HepG2 (cell line): ENCODE measurements around the gene IFT43. TPM values are rescaled to one million over a fixed set of nuclear protein-coding genes. Genes with fewer than 3 reads are reported as not detected.
A peak's percentile ranks its signal among the peaks of the same experiment; 100 is the strongest.

Experiments used
- ARID5B ChIP-seq: IDR thresholded peaks from 2 replicates; pipeline ENCODE4 v1.4.0; 2020; ENCODE audit warnings: mild to moderate bottlenecking, missing genetic modification reagents
- ELF1 ChIP-seq: sonication (generic); formaldehyde crosslinking; IDR thresholded peaks from 2 replicates; pipeline ENCODE4 v1.4.0; 2020; ENCODE audit warnings: missing genetic modification reagents
- HMGXB4 ChIP-seq, 2 experiments: sonication (generic) in 1 of 2; formaldehyde crosslinking in 1 of 2; IDR thresholded peaks; 2 replicates each; pipeline versions ENCODE4 v1.4.0 to v1.6.1; 2018 to 2020; ENCODE audit warnings: missing genetic modification reagents in 2 of 2, borderline replicate concordance in 1 of 2, low read depth in 1 of 2, mild to moderate bottlenecking in 1 of 2, missing biosample characterization in 1 of 2
- KLF12 ChIP-seq: sonication (generic); formaldehyde crosslinking; IDR thresholded peaks from 2 replicates; pipeline ENCODE4 v1.4.0; 2020; ENCODE audit warnings: missing genetic modification reagents, borderline replicate concordance
- KLF15 ChIP-seq: sonication (generic); formaldehyde crosslinking; IDR thresholded peaks from 2 replicates; pipeline ENCODE4 v1.8.1; 2023; ENCODE audit warnings: borderline replicate concordance, mild to moderate bottlenecking, inconsistent platforms, missing genetic modification reagents, mixed read lengths
- MIER3 ChIP-seq: IDR thresholded peaks from 2 replicates; pipeline ENCODE4 v1.6.1; 2016; ENCODE audit warnings: missing compliant biosample characterization, borderline replicate concordance
- MZF1 ChIP-seq: sonication (generic); formaldehyde crosslinking; IDR thresholded peaks from 2 replicates; pipeline ENCODE4 v1.8.1; 2023; ENCODE audit warnings: mild to moderate bottlenecking, missing genetic modification reagents, borderline replicate concordance
- NFIC ChIP-seq: IDR thresholded peaks from 2 replicates; pipeline ENCODE4 v1.6.1; 2012; ENCODE audit warnings: mild to moderate bottlenecking, low read length, inconsistent platforms
- NR2C2 ChIP-seq: sonication (generic); formaldehyde crosslinking; IDR thresholded peaks from 2 replicates; pipeline ENCODE4 v1.4.0; 2020; ENCODE audit warnings: missing genetic modification reagents, mild to moderate bottlenecking, moderate library complexity, borderline replicate concordance
- RNF2 ChIP-seq: fragments of 450-650 bp; conservative IDR thresholded peaks from 2 replicates; pipeline ENCODE4 v1.6.1; 2016; ENCODE audit warnings: low read depth
- SOX5 ChIP-seq: IDR thresholded peaks from 2 replicates; pipeline ENCODE4 v1.6.1; 2016; ENCODE audit warnings: borderline replicate concordance
- ZC3H13 ChIP-seq: sonication (generic); formaldehyde crosslinking; IDR thresholded peaks from 2 replicates; pipeline ENCODE4 v1.8.1; 2023; ENCODE audit warnings: mild to moderate bottlenecking, missing genetic modification reagents, moderate library complexity
- ZIK1 ChIP-seq: sonication (generic); formaldehyde crosslinking; IDR thresholded peaks from 2 replicates; pipeline ENCODE4 v1.5.0; 2020; ENCODE audit warnings: mild to moderate bottlenecking, low read depth, missing genetic modification reagents, borderline replicate concordance
- ZNF264 ChIP-seq: sonication (generic); formaldehyde crosslinking; IDR thresholded peaks from 2 replicates; pipeline ENCODE4 v1.4.0; 2020; ENCODE audit warnings: missing genetic modification reagents
- ZNF280B ChIP-seq: sonication (generic); formaldehyde crosslinking; IDR thresholded peaks from 2 replicates; pipeline ENCODE4 v1.5.0; 2020; ENCODE audit warnings: missing genetic modification reagents, mild to moderate bottlenecking, borderline replicate concordance
- ZNF343 ChIP-seq: sonication (generic); formaldehyde crosslinking; IDR thresholded peaks from 2 replicates; pipeline ENCODE4 v1.4.0; 2020; ENCODE audit warnings: mild to moderate bottlenecking, missing genetic modification reagents
- ZNF564 ChIP-seq: sonication (generic); formaldehyde crosslinking; IDR thresholded peaks from 2 replicates; pipeline ENCODE4 v1.8.1; 2023; ENCODE audit warnings: mild to moderate bottlenecking, missing genetic modification reagents
- ZNF569 ChIP-seq: sonication (generic); formaldehyde crosslinking; IDR thresholded peaks from 2 replicates; pipeline ENCODE4 v1.5.0; 2020; ENCODE audit warnings: mild to moderate bottlenecking, missing genetic modification reagents, moderate library complexity, borderline replicate concordance
- ZNF720 ChIP-seq: sonication (generic); formaldehyde crosslinking; IDR thresholded peaks from 2 replicates; pipeline ENCODE4 v1.4.0; 2020; ENCODE audit warnings: missing genetic modification reagents
- ZNF737 ChIP-seq: sonication (generic); formaldehyde crosslinking; IDR thresholded peaks from 2 replicates; pipeline ENCODE4 v1.5.0; 2020; ENCODE audit warnings: missing genetic modification reagents, mild to moderate bottlenecking, borderline replicate concordance
- ZNF883 ChIP-seq: sonication (generic); formaldehyde crosslinking; IDR thresholded peaks from 2 replicates; pipeline ENCODE4 v1.5.1; 2020; ENCODE audit warnings: mild to moderate bottlenecking, missing genetic modification reagents; ENCODE audit errors: not compliant biosample characterization
- polyA plus RNA-seq, 8 experiments: library from polyadenylated mRNA; depleted of rRNA in 3 of 8; stranded (reverse) in 7 of 8; unstranded in 1 of 8; fragments of >200 nt; fragmentation: Illumina TruSeq in 4 of 8; extraction: Trizol in 4 of 8; gene quantifications; 2 replicates each; pipeline versions ENCODE4 v1.2.1 to v1.2.3, GENCODE V29; 2011 to 2016; ENCODE audit warnings: low read depth in 4 of 8, missing spikeins in 1 of 8, mixed read lengths in 1 of 8; ENCODE audit not compliant: insufficient read depth in 1 of 8
- total RNA-seq, 5 experiments: library from RNA; depleted of rRNA; stranded (reverse); fragments of >200 nt; fragmentation: Illumina TruSeq; extraction: Trizol; gene quantifications; 2 replicates each; pipeline ENCODE4 v1.2.3, GENCODE V29; 2016; ENCODE audit warnings: low read depth in 1 of 5
- TF ChIP-seq, protein P1 (sequence below): sonication (generic); formaldehyde crosslinking; IDR thresholded peaks from 2 replicates; pipeline ENCODE4 v1.5.1; 2020; ENCODE audit warnings: mild to moderate bottlenecking, moderate library complexity, missing genetic modification reagents

Gene IFT43
- total and polyA plus RNA-seq, 2 of the 13 experiments (the other 11 are each of a cell fraction or from before 2014, with no cell fraction given): 0.15 to 0.55 TPM

DNA sequence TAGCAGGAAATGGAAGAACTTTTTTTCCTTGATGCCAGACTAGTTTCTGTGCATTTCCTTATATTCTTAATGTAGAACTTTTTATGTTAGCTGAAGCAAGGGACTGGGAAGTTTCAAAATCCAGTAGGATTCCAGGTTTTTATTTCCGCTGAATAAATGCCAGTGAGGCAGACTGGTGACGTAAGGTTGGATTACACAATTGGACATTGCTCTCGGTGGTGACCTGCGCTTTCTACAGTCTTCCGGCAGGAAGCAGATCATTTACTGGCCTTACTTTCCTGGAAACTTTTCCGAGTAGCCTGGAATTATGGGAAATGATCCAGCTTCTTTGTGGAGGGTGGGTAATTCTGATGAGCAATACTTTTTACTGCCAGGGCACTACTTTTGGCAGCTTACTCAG, 3.6 kb downstream of the IFT43 start (continued):
- TF ChIP-seq ZNF720 (CRISPR knock-in tag): no peak
- no peak for TF ChIP-seq ZNF569
- no peak; the same call in 1 of the 2 replicates for TF ChIP-seq ZNF343 (CRISPR knock-in tag)
- TF ChIP-seq ZNF264 (CRISPR knock-in tag): 0 out of 2 replicates have a peak, but pooled peaks have one; percentile 32
- no peak for TF ChIP-seq ZIK1
- TF ChIP-seq SOX5: peak; percentile 62
- 0 out of 2 replicates have a peak, but pooled peaks have one; percentile 36 for TF ChIP-seq MIER3 (CRISPR knock-in tag)
- TF ChIP-seq ZC3H13 (CRISPR knock-in tag): no peak
- TF ChIP-seq RNF2: no peak
- TF ChIP-seq, protein P1, sequence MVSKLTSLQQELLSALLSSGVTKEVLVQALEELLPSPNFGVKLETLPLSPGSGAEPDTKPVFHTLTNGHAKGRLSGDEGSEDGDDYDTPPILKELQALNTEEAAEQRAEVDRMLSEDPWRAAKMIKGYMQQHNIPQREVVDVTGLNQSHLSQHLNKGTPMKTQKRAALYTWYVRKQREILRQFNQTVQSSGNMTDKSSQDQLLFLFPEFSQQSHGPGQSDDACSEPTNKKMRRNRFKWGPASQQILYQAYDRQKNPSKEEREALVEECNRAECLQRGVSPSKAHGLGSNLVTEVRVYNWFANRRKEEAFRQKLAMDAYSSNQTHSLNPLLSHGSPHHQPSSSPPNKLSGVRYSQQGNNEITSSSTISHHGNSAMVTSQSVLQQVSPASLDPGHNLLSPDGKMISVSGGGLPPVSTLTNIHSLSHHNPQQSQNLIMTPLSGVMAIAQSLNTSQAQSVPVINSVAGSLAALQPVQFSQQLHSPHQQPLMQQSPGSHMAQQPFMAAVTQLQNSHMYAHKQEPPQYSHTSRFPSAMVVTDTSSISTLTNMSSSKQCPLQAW (CRISPR knock-in tag): peak; percentile 64
- peak; percentile 87 for TF ChIP-seq ARID5B (CRISPR knock-in tag)
- TF ChIP-seq KLF12: no peak
- TF ChIP-seq NR2C2 (CRISPR knock-in tag): peak; percentile 75
- 0 out of 4 replicates have a peak, but pooled peaks of 1 of the 2 experiments have one; percentile 10 for TF ChIP-seq HMGXB4 (CRISPR knock-in tag; IDR thresholded peaks at IDR 0.05; ENCODE audit: borderline replicate concordance in 1 of 2, low read depth in 1 of 2)
- TF ChIP-seq ELF1 (CRISPR knock-in tag): peak; percentile 72
- TF ChIP-seq ZNF564 (CRISPR knock-in tag): no peak
- no peak for TF ChIP-seq NFIC
- no peak for TF ChIP-seq MZF1
- TF ChIP-seq ZNF280B (CRISPR knock-in tag): no peak
- TF ChIP-seq ZNF737 (CRISPR knock-in tag): no peak
- TF ChIP-seq ZNF883 (CRISPR knock-in tag): no peak
- TF ChIP-seq KLF15 (CRISPR knock-in tag): no peak
